Ishikawa (cell line): ENCODE results near the gene ADAMTS18.

Experiments used
- CEBPB ChIP-seq: IDR thresholded peaks from 2 replicates; pipeline ENCODE4 v1.6.1; 2012
- CREB1 ChIP-seq: IDR thresholded peaks from 2 replicates; pipeline ENCODE4 v1.6.1; 2012; ENCODE audit warnings: low read depth
- EGR1 ChIP-seq: IDR thresholded peaks from 2 replicates; pipeline ENCODE4 v1.6.1; 2012
- EP300 ChIP-seq: IDR thresholded peaks from 2 replicates; pipeline ENCODE4 v1.6.1; 2012; ENCODE audit warnings: borderline replicate concordance
- MAX ChIP-seq: IDR thresholded peaks from 2 replicates; pipeline ENCODE4 v1.6.1; 2012
- NFIC ChIP-seq: IDR thresholded peaks from 2 replicates; pipeline ENCODE4 v1.6.1; 2012
- RAD21 ChIP-seq: IDR thresholded peaks from 2 replicates; pipeline ENCODE4 v1.6.1; 2012; ENCODE audit warnings: low read depth
- REST ChIP-seq: IDR thresholded peaks from 2 replicates; pipeline ENCODE4 v1.6.1; 2012; ENCODE audit warnings: low read depth, mild to moderate bottlenecking
- TAF1 ChIP-seq: IDR thresholded peaks from 2 replicates; pipeline ENCODE4 v1.6.1; 2012; ENCODE audit warnings: low read depth, mild to moderate bottlenecking

- TF ChIP-seq MAX (no peak; the same call in 1 of the 2 replicates), EP300 (no peak), CREB1 (no peak), RAD21 (no peak), REST (no peak), TAF1 (no peak), EGR1 (no peak), CEBPB (no peak), NFIC (no peak)
Observed at GRCh38 chr16:77434022-77434529, 758 bp downstream of the ADAMTS18 start.
